GM12865 (cell line): Measurements from ENCODE around the gene MORN4.

ENCODE experiments used
- DNase-seq: peaks from one replicate; pipeline ENCODE4 v3.0.0; 2010; ENCODE audit warnings: low read depth
- H3K4me3 ChIP-seq: 2 replicates; pipeline ENCODE4 v1.5.1; 2011; ENCODE audit warnings: mild to moderate bottlenecking, low read depth, low read length, control low read depth
- CTCF ChIP-seq: IDR thresholded peaks from 2 replicates; pipeline ENCODE4 v1.5.1; 2011; ENCODE audit warnings: low read length, control low read depth, low read depth, inconsistent platforms; ENCODE audit not compliant: insufficient read depth; ENCODE audit errors: missing control alignments

MORN4 gene

GRCh38 chr10:97669571-97669970 lies 36.3 kb upstream of the MORN4 start:
- TF ChIP-seq CTCF, result no peak
- no peak overlapping the region for H3K4me3 ChIP-seq
- no peak for DNase-seq

GRCh38 chr10:97667463-97667862 lies 34.2 kb upstream of the MORN4 start:
- TF ChIP-seq CTCF, result no peak
- no peak overlapping the region for H3K4me3 ChIP-seq
- DNase-seq, result no peak

- H3K4me3 ChIP-seq, result no peak overlapping the region
- TF ChIP-seq CTCF, result no peak
- DNase-seq, result no peak
Measured at GRCh38 chr10:97666992-97667391, 33.7 kb upstream of the MORN4 start.

GRCh38 chr10:97664282-97664850 lies 31.1 kb upstream of the MORN4 start:
- no peak overlapping the region for H3K4me3 ChIP-seq
- no peak for TF ChIP-seq CTCF
- no peak for DNase-seq

GRCh38 chr10:97659589-97659988 lies 26.3 kb upstream of the MORN4 start:
- no peak for DNase-seq

GRCh38 chr10:97656777-97657176 lies 23.5 kb upstream of the MORN4 start:
- TF ChIP-seq CTCF, result no peak
- no peak for DNase-seq

More at GRCh38 chr10:97659589-97659988, 26.3 kb upstream of the MORN4 start:
- no peak overlapping the region for H3K4me3 ChIP-seq
- no peak for TF ChIP-seq CTCF

GRCh38 chr10:97651773-97652172 lies 18.5 kb upstream of the MORN4 start:
- H3K4me3 ChIP-seq, result no peak overlapping the region
- no peak for DNase-seq
- no peak for TF ChIP-seq CTCF

More at GRCh38 chr10:97656777-97657176, 23.5 kb upstream of the MORN4 start:
- H3K4me3 ChIP-seq, result no peak overlapping the region
